ENCODE results near the gene SFXN1. TPM values are rescaled to one million over a fixed set of nuclear protein-coding genes. Genes with fewer than 3 reads are reported as not detected.

Gene SFXN1
- total RNA-seq, 2 experiments from 2014 or later = 476 to 491 TPM

DNA sequence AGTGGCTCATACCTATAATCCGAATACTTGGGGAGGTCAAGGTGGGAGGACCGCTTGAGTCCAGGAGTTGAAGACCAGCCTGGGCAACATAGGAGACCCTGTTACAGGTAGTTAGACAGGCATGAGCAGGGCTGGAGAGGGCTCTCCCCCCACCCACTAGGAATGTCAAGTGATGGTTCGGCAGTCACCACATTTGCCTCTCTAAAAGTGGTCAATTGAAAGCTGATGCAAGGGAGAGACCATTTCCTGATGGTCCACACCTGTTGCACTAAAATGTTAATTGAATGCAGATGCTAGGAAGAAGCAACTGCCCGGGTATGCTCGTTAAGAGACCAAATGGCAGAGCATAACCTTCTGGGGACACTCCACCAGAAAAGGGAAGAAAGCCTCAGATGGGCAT, 82.7 kb downstream of the SFXN1 start:
- TF ChIP-seq, protein P1, sequence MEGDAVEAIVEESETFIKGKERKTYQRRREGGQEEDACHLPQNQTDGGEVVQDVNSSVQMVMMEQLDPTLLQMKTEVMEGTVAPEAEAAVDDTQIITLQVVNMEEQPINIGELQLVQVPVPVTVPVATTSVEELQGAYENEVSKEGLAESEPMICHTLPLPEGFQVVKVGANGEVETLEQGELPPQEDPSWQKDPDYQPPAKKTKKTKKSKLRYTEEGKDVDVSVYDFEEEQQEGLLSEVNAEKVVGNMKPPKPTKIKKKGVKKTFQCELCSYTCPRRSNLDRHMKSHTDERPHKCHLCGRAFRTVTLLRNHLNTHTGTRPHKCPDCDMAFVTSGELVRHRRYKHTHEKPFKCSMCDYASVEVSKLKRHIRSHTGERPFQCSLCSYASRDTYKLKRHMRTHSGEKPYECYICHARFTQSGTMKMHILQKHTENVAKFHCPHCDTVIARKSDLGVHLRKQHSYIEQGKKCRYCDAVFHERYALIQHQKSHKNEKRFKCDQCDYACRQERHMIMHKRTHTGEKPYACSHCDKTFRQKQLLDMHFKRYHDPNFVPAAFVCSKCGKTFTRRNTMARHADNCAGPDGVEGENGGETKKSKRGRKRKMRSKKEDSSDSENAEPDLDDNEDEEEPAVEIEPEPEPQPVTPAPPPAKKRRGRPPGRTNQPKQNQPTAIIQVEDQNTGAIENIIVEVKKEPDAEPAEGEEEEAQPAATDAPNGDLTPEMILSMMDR (IDR thresholded peaks at IDR 0.05) = no peak
- Mint-ChIP-seq H3K4me1 (ENCODE audit: low read depth) (peaks cover 2% of the 10 kb centered on the region), H3K9me3 (no peaks in the 10 kb centered on the region), H3K27ac (no peak overlapping the region), H3K36me3 (ENCODE audit: low read depth) (no peaks in the 10 kb centered on the region), H3K4me3 (no peak overlapping the region), H3K27me3 (peaks cover 5% of the 10 kb centered on the region)
- ATAC-seq (no peak), DNase-seq (no peak)
- ChIA-PET POLR2A (no interaction called here), CTCF (no interaction called here)
- intact Hi-C loops (cut with micrococcal nuclease) = no loop called here

DNA sequence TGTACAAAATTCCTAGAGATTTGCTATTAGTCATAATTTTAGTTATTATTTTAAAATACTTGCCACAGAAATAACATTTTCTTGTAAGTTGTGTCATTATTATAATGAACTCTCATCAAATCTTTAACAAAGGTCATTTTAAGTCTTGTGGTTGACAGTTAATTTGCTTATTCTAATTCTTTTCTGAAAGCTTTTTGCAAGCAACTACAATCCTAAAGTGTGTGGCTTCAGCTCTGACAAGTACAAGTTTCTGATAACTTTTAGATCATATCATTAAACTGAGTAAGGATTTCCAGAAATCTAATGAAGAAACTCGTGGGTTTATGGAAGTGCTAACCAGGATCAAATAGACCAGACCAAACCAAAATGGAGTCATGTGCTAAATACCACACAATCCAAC, 86.4 kb downstream of the SFXN1 start:
- ATAC-seq (no peak), DNase-seq (no peak)
- Mint-ChIP-seq H3K4me1 (ENCODE audit: low read depth) (peaks cover 10% of the 10 kb centered on the region), H3K36me3 (ENCODE audit: low read depth) (no peaks in the 10 kb centered on the region), H3K9me3 (no peaks in the 10 kb centered on the region), H3K27me3 (peaks cover 5% of the 10 kb centered on the region), H3K4me3 (no peak overlapping the region), H3K27ac (no peak overlapping the region)
- POLR2A ChIA-PET = interaction anchor here (1.0 to 1.1 kb wide), 2 partner anchors 9 kb away, joined by 3 read pairs; no protein-coding TSS in a partner anchor
- CTCF ChIA-PET = interaction anchor here (4.1 kb wide), 1 partner anchor 30 kb away, joined by 25 read pairs; no protein-coding TSS in a partner anchor
- intact Hi-C loops (cut with micrococcal nuclease) = no loop called here
- TF ChIP-seq, protein P1 (IDR thresholded peaks at IDR 0.05) = no peak

DNA sequence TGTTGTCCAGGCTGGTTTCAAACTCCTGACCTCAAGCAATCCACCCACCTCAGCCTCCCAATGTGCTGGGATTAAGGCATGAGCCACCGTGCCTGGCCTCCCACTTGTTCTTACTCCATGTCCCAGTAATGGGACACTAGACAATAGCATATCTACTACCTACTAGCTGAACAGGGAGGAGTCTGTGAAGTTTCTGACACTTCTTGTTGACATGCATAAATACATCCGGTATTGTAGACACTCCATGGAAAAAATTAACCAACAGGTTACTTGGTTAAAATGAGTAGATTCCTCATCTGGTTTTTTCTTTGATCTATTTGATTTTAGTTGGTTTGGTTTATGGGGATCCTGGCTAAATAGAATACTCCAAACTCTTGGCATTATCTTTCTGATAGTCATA, 88.3 kb downstream of the SFXN1 start:
- Mint-ChIP-seq H3K27me3 (peaks cover 5% of the 10 kb centered on the region), H3K4me1 (ENCODE audit: low read depth) (peaks cover 10% of the 10 kb centered on the region), H3K27ac (no peak overlapping the region), H3K9me3 (no peaks in the 10 kb centered on the region), H3K36me3 (ENCODE audit: low read depth) (no peaks in the 10 kb centered on the region), H3K4me3 (no peak overlapping the region)
- TF ChIP-seq, protein P1 (IDR thresholded peaks at IDR 0.05) = no peak
- ATAC-seq (no peak), DNase-seq (no peak)
- intact Hi-C loops (cut with micrococcal nuclease) = no loop called here
- ChIA-PET CTCF (interaction anchor here (4.1 kb wide), 1 partner anchor 32 kb away, joined by 25 read pairs; no protein-coding TSS in a partner anchor), POLR2A (no interaction called here)

DNA sequence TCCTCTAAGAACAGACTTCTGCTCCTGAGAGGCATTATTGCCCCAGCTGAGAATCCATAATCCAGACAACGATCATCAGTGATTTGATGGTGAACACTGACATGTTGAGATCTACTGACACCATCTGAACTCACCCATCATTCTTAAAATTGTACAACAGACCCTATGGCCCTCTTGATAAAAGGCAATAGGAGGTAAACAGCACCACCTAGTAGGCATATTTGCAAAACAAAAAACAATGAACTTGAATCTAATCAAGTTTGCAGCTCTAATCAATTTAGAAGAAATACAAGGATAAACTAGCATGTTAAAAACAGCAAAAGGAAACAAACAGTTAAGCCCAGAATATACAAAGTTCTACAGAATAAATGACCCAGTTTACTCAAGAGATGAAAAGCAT, 89.6 kb downstream of the SFXN1 start:
- TF ChIP-seq, protein P1 (IDR thresholded peaks at IDR 0.05) = peak; percentile 45
- Mint-ChIP-seq H3K9me3 (no peaks in the 10 kb centered on the region), H3K4me3 (no peak overlapping the region), H3K27me3 (peaks cover 7% of the 10 kb centered on the region), H3K4me1 (ENCODE audit: low read depth) (peaks cover 10% of the 10 kb centered on the region), H3K27ac (no peak overlapping the region), H3K36me3 (ENCODE audit: low read depth) (no peaks in the 10 kb centered on the region)
- ChIA-PET CTCF (interaction anchor here (0.6 to 1.5 kb wide), 3 partner anchors 32 to 45 kb away, joined by 3 to 7 read pairs (median 5); no protein-coding TSS in a partner anchor), POLR2A (no interaction called here)
- intact Hi-C loops (cut with micrococcal nuclease) = no loop called here
- ATAC-seq (no peak), DNase-seq (no peak)

DNA sequence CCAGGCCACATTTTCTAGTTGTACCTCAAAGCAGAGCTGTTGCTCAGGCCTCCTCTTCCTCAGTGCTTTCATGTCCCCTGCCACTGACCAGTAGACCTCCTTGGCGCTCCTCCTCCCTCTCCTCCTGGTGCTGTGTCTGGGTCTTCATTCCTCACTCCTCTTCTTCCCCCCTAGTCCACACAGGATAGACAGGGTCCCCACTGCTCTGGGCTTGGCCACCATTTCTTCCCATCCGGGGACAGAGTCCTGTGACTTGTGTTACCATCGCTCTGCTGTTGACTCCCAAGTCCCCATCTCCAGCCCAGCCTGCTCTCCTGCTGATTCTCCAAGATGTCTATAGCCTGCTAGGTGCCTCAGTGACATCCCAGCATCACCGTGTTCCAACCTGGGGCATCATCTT, 91.3 kb downstream of the SFXN1 start:
- no peaks in the 10 kb centered on the region for H3K36me3 Mint-ChIP-seq (ENCODE audit: low read depth)
- TF ChIP-seq, protein P1 (IDR thresholded peaks at IDR 0.05) = no peak
- no peak overlapping the region for H3K4me3 Mint-ChIP-seq
- peaks cover 12% of the 10 kb centered on the region for H3K27me3 Mint-ChIP-seq
- DNase-seq (no peak), ATAC-seq (no peak)
- ChIA-PET CTCF (interaction anchor here (4.3 kb wide), 1 partner anchor 35 kb away, joined by 22 read pairs; no protein-coding TSS in a partner anchor), POLR2A (no interaction called here)
- intact Hi-C loops (cut with micrococcal nuclease) = no loop called here
- no peak overlapping the region for H3K27ac Mint-ChIP-seq
- no peaks in the 10 kb centered on the region for H3K9me3 Mint-ChIP-seq
- peaks cover 10% of the 10 kb centered on the region for H3K4me1 Mint-ChIP-seq (ENCODE audit: low read depth)

Measured in activated CD8-positive, alpha-beta T cell treated with anti-CD3 and anti-CD28 coated beads for 36 hours (primary cell).